ENCODE results near the gene CCL17.

The CCL17 gene

GRCh38 chr16:57401943-57402640 lies 2.5 kb upstream of the CCL17 start:
- DNase-seq, result no peak

- no peak for DNase-seq
Observed at GRCh38 chr16:57405097-57405496, 530 bp downstream of the CCL17 start.

GRCh38 chr16:57406881-57407280 lies 2.3 kb downstream of the CCL17 start:
- no peak for DNase-seq

GRCh38 chr16:57407521-57408353 lies 3.2 kb downstream of the CCL17 start:
- DNase-seq, result no peak

- no peak for DNase-seq
Observed at GRCh38 chr16:57409065-57409464, 4.5 kb downstream of the CCL17 start.

GRCh38 chr16:57409870-57410587 lies 5.5 kb downstream of the CCL17 start:
- no peak for DNase-seq

- DNase-seq, result no peak
Observed at GRCh38 chr16:57411362-57411976, 6.9 kb downstream of the CCL17 start.

GRCh38 chr16:57412584-57412983 lies 8.0 kb downstream of the CCL17 start:
- DNase-seq, result no peak

- no peak for DNase-seq
Observed at GRCh38 chr16:57413301-57413730, 8.7 kb downstream of the CCL17 start.

GRCh38 chr16:57413733-57414132 lies 9.2 kb downstream of the CCL17 start:
- no peak for DNase-seq

GRCh38 chr16:57416084-57416483 lies 11.5 kb downstream of the CCL17 start:
- DNase-seq, result no peak

- no peak for DNase-seq
Observed at GRCh38 chr16:57419506-57419905, 14.9 kb downstream of the CCL17 start.

- DNase-seq, result no peak
Observed at GRCh38 chr16:57422026-57422944, 17.7 kb downstream of the CCL17 start.

- DNase-seq, result no peak
Observed at GRCh38 chr16:57423152-57423551, 18.6 kb downstream of the CCL17 start.

GRCh38 chr16:57424583-57424982 lies 20.0 kb downstream of the CCL17 start:
- DNase-seq, result no peak

GRCh38 chr16:57426356-57426755 lies 21.8 kb downstream of the CCL17 start:
- no peak for DNase-seq

GRCh38 chr16:57427307-57427706 lies 22.7 kb downstream of the CCL17 start:
- DNase-seq, result no peak

- no peak for DNase-seq
Observed at GRCh38 chr16:57427824-57428223, 23.3 kb downstream of the CCL17 start.

- no peak for DNase-seq
Observed at GRCh38 chr16:57430955-57431354, 26.4 kb downstream of the CCL17 start.

- no peak for DNase-seq
Observed at GRCh38 chr16:57432505-57432904, 27.9 kb downstream of the CCL17 start.

- DNase-seq, result no peak
Observed at GRCh38 chr16:57432989-57433388, 28.4 kb downstream of the CCL17 start.

- no peak for DNase-seq
Observed at GRCh38 chr16:57434003-57434402, 29.4 kb downstream of the CCL17 start.

Data from NCI-H1105 (cell line).